B cell (primary cell): ENCODE results near the gene OSGEPL1. TPM values are rescaled to one million over a fixed set of nuclear protein-coding genes. Genes with fewer than 3 reads are reported as not detected.

Experiments used
- ATAC-seq: fragments of 200-7000 bp; cut with Tn5 transposase; one replicate; pipeline ENCODE4 v1.10.0; 2021; ENCODE audit warnings: low read depth, mild to moderate bottlenecking, moderate number of reproducible peaks, moderate library complexity
- CTCF ChIA-PET: fragments of 350-600 bp; sonication (Branson Sonifier 250); formaldehyde crosslinking; loops from one replicate; lab custom pipeline; 2021; ENCODE audit warnings: antibody characterized with exemption, inconsistent platforms; lab: Charles Lee
- POLR2A ChIA-PET: fragments of 350-600 bp; sonication (Branson Sonifier 250); formaldehyde crosslinking; loops from one replicate; lab custom pipeline; 2021; ENCODE audit warnings: antibody characterized with exemption; lab: Charles Lee
- DNase-seq: peaks from one replicate; pipeline ENCODE4 v3.0.0; 2013
- H2AFZ ChIP-seq: 2 replicates; pipeline ENCODE4 v1.6.1; 2012; ENCODE audit warnings: mild to moderate bottlenecking, low read depth, low read length; ENCODE audit not compliant: insufficient read depth, poor library complexity, severe bottlenecking
- H3K27ac ChIP-seq, 2 donors: 1 replicate in 1 of 2; 2 replicates in 1 of 2; pipeline ENCODE4 v1.5.1; 2012 to 2013; ENCODE audit warnings: low read length in 2 of 2, mild to moderate bottlenecking in 2 of 2, moderate library complexity in 1 of 2
- H3K27me3 ChIP-seq, 4 experiments: fragments of 200-600 bp in 1 of 4; sonication (generic) in 1 of 4; replicated peaks in 1 of 4; 1 replicate in 2 of 4; 2 replicates in 2 of 4; pipeline versions ENCODE4 v1.6.1 to v1.7.0; 2013 to 2016; ENCODE audit warnings: low read length in 3 of 4, mild to moderate bottlenecking in 2 of 4, mixed read lengths in 1 of 4, moderate library complexity in 1 of 4; ENCODE audit not compliant: insufficient read depth in 4 of 4, control insufficient read depth in 3 of 4; ENCODE audit errors: control extremely low read depth in 1 of 4
- H3K36me3 ChIP-seq, 2 experiments: replicated peaks in 1 of 2; 1 replicate in 1 of 2; 2 replicates in 1 of 2; pipeline versions ENCODE4 v1.6.1 to v1.7.1; 2013; ENCODE audit warnings: low read length in 1 of 2; ENCODE audit not compliant: insufficient read depth in 2 of 2, control insufficient read depth in 1 of 2; ENCODE audit errors: control extremely low read depth in 1 of 2, extremely low read depth in 1 of 2
- H3K4me1 ChIP-seq, 2 donors: fragments of 200-600 bp in 1 of 2; sonication (generic) in 1 of 2; 1 replicate in 1 of 2; 2 replicates in 1 of 2; pipeline versions ENCODE4 v1.5.1 to v1.6.1; 2013 to 2017; ENCODE audit warnings: low read length in 2 of 2; ENCODE audit not compliant: control insufficient read depth in 2 of 2, insufficient read depth in 2 of 2
- H3K4me2 ChIP-seq: replicated peaks from 2 replicates; pipeline ENCODE3; 2012; ENCODE audit warnings: mild to moderate bottlenecking, low read depth, low read length; ENCODE audit not compliant: poor library complexity, severe bottlenecking
- H3K4me3 ChIP-seq, 5 experiments: fragments of 200-600 bp in 1 of 5; sonication (generic) in 1 of 5; 1 replicate in 3 of 5; 2 replicates in 2 of 5; pipeline versions ENCODE4 v1.5.1 to v1.7.0; 2011 to 2016; ENCODE audit warnings: low read length in 4 of 5, mild to moderate bottlenecking in 4 of 5, low read depth in 2 of 5, control low read depth in 1 of 5, moderate library complexity in 1 of 5; ENCODE audit not compliant: insufficient read depth in 1 of 5; ENCODE audit errors: control extremely low read depth in 1 of 5, extremely low read depth in 1 of 5
- H3K79me2 ChIP-seq: fragments of 200-600 bp; sonication (generic); one replicate; pipeline ENCODE4 v1.6.0; 2016; ENCODE audit warnings: low read length; ENCODE audit not compliant: control insufficient read depth, insufficient read depth
- H3K9ac ChIP-seq: fragments of 200-600 bp; sonication (generic); 2 replicates; pipeline ENCODE4 v1.6.1; 2017; ENCODE audit warnings: mild to moderate bottlenecking, low read length, moderate library complexity
- H3K9me3 ChIP-seq, 3 donors: one replicate each; pipeline versions ENCODE4 v1.6.1 to v1.7.1; 2013; ENCODE audit warnings: low read length in 2 of 3; ENCODE audit not compliant: control insufficient read depth in 2 of 3, insufficient read depth in 1 of 3; ENCODE audit errors: control extremely low read depth in 1 of 3
- H4K20me1 ChIP-seq: 2 replicates; pipeline ENCODE4 v1.6.0; 2012; ENCODE audit warnings: mild to moderate bottlenecking, low read length; ENCODE audit not compliant: insufficient read depth, control insufficient read depth, poor library complexity, severe bottlenecking
- H3K27ac Mint-ChIP-seq: one replicate; pipeline ENCODE4 v1.8.0; 2021; ENCODE audit warnings: mixed read lengths
- H3K27me3 Mint-ChIP-seq: one replicate; pipeline ENCODE4 v1.8.0; 2021; ENCODE audit warnings: mixed read lengths
- H3K4me1 Mint-ChIP-seq: one replicate; pipeline ENCODE4 v1.8.0; 2021; ENCODE audit warnings: mixed read lengths
- H3K4me3 Mint-ChIP-seq: one replicate; pipeline ENCODE4 v1.8.0; 2021; ENCODE audit warnings: mixed read lengths
- H3K9me3 Mint-ChIP-seq: one replicate; pipeline ENCODE4 v1.8.0; 2022; ENCODE audit warnings: mixed read lengths; ENCODE audit not compliant: insufficient read depth
- EZH2 ChIP-seq: IDR thresholded peaks from 2 replicates; pipeline ENCODE4 v1.6.1; 2012; ENCODE audit warnings: borderline replicate concordance, low read depth, mild to moderate bottlenecking, moderate library complexity, low read length; ENCODE audit not compliant: insufficient read depth, poor library complexity, severe bottlenecking
- WGBS: methylation state at CpG from one replicate; pipeline ENCODE4 v1.1.5; 2013; ENCODE audit warnings: missing lambda C conversion rate; ENCODE audit not compliant: insufficient coverage; 5-methylcytosine and 5-hydroxymethylcytosine counted together
- intact Hi-C: fragments of 100-400 bp; cut with micrococcal nuclease; formaldehyde crosslinking; loops from one replicate; pipeline ENCODE4 v1.10.0; 2022
- polyA plus RNA-seq: library from polyadenylated mRNA; depleted of rRNA; stranded (reverse); fragments of >200 nt; gene quantifications from 2 replicates; pipeline ENCODE4 v1.2.3, GENCODE V29; 2012
- total RNA-seq, 2 donors: library from RNA; stranded (reverse); fragments of 120-200 nt in 1 of 2; gene quantifications; 1 replicate in 1 of 2; 2 replicates in 1 of 2; pipeline versions ENCODE4 v1.2.3 to v1.2.4, GENCODE V29; 2013 to 2022
- TF ChIP-seq, protein P1 (sequence below): fragments of 200-600 bp; IDR thresholded peaks from one replicate; pipeline ENCODE4 v1.8.0; 2022; ENCODE audit warnings: antibody characterized with exemption, mild to moderate bottlenecking

OSGEPL1 gene
- total and polyA plus RNA-seq, 2 donors (not counting 1 experiment from before 2014, with no cell fraction given) = 8.3 to 12.6 TPM

DNA sequence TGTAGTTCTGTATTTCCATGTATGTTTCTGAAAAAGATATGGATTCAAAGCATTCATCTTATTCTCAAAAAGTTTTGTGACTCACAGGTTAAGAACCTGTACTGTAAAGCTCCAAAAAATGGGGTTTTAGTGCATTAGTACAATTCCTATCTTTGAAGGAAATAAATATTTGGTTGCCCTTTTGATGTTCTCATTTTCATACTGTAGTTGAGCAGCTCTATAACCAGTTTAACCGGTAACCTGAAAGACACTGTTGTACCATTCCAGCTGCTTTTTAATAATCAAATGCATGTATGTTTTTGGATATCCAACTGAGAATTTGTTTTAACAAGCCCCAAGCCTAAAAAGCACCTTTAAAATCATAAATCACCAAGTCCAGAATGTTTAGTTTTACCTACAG is 9.6 kb upstream of the OSGEPL1 start:
- Mint-ChIP-seq H3K4me1 (peaks cover 3% of the 10 kb centered on the region), H3K9me3 (no peaks in the 10 kb centered on the region), H3K27me3 (no peaks in the 10 kb centered on the region), H3K4me3 (no peak overlapping the region), H3K27ac (no peak overlapping the region)
- DNase-seq (no peak), ATAC-seq (no peak)
- Histone ChIP-seq H3K36me3 (peaks cover 20 to 58% of the 10 kb centered on the region in 2 experiments), H2AFZ (no peak overlapping the region), H3K27ac (no peak overlapping the region), H3K9ac (no peak overlapping the region), H3K27me3 (no peaks in the 10 kb centered on the region), H4K20me1 (no peaks in the 10 kb centered on the region), H3K4me2 (no peak overlapping the region), H3K79me2 (no peaks in the 10 kb centered on the region), H3K9me3 (no peaks in the 10 kb centered on the region), H3K4me1 (no peaks in the 10 kb centered on the region), H3K4me3 (no peak overlapping the region)
- no peak for TF ChIP-seq EZH2
- TF ChIP-seq, protein P1, sequence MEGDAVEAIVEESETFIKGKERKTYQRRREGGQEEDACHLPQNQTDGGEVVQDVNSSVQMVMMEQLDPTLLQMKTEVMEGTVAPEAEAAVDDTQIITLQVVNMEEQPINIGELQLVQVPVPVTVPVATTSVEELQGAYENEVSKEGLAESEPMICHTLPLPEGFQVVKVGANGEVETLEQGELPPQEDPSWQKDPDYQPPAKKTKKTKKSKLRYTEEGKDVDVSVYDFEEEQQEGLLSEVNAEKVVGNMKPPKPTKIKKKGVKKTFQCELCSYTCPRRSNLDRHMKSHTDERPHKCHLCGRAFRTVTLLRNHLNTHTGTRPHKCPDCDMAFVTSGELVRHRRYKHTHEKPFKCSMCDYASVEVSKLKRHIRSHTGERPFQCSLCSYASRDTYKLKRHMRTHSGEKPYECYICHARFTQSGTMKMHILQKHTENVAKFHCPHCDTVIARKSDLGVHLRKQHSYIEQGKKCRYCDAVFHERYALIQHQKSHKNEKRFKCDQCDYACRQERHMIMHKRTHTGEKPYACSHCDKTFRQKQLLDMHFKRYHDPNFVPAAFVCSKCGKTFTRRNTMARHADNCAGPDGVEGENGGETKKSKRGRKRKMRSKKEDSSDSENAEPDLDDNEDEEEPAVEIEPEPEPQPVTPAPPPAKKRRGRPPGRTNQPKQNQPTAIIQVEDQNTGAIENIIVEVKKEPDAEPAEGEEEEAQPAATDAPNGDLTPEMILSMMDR = no peak
- WGBS = no CpG with 5 or more reads among the region's 1 CpG
- POLR2A ChIA-PET = no interaction called here
- CTCF ChIA-PET = interaction anchor here (1.3 to 2.0 kb wide), 2 partner anchors 10 to 12 kb away, joined by 3 to 4 read pairs; partner anchors contain the start of genes ORMDL1, OSGEPL1 and PMS1
- intact Hi-C loops = no loop called here

DNA sequence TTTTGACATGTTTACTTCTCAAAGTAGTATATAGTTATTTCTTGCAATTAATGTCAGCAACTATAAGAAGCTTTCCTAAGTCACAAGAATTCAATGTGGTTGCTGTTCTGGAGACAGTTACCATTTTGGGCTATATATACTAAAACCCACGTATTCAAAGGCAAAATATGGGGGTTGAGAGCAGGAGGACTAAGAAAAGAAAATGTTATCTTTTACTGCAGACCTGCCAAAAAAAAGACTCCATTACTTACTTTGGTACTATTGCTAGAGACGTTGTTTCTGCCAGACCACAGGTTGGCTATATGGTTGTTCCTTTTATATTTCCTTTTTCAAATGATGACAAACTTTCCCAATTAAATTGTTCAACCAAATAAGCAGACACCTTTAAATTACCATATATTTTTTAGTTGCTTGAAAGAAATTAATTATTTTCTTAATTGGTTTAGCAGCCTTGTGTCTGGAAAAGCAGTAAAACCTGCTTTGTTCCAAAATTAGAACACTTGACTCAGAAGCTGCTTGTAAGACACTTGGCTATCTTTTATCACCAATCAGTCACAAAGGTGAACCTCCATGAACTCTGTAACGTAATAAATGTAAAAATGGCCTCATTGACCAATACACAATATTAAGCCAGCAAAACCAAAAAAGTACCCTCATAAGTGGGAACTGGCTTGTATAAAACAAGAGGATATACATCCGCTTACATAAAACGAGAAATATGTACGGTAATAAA is 8.2 kb upstream of the OSGEPL1 start:
- no peak for DNase-seq
- Histone ChIP-seq H3K36me3 (peaks cover 17 to 52% of the 10 kb centered on the region in 2 experiments), H3K4me1 (no peaks in the 10 kb centered on the region), H4K20me1 (no peaks in the 10 kb centered on the region), H3K27me3 (no peaks in the 10 kb centered on the region), H2AFZ (no peak overlapping the region), H3K27ac (no peak overlapping the region), H3K4me2 (no peak overlapping the region), H3K79me2 (no peaks in the 10 kb centered on the region), H3K9ac (no peak overlapping the region), H3K4me3 (no peak overlapping the region), H3K9me3 (no peaks in the 10 kb centered on the region)
- no peak for TF ChIP-seq EZH2
- TF ChIP-seq, protein P1 = no peak
- H3K9me3 Mint-ChIP-seq = no peaks in the 10 kb centered on the region
- POLR2A ChIA-PET = no interaction called here
- WGBS = no CpG with 5 or more reads among the region's 6 CpGs
- no peak overlapping the region for H3K27ac Mint-ChIP-seq
- H3K4me3 Mint-ChIP-seq = no peak overlapping the region
- CTCF ChIA-PET = no interaction called here
- intact Hi-C loops = no loop called here
- peaks cover 3% of the 10 kb centered on the region for H3K4me1 Mint-ChIP-seq
- no peak for ATAC-seq
- H3K27me3 Mint-ChIP-seq = no peaks in the 10 kb centered on the region
